GM23338 (cell line): Measurements from ENCODE around the gene TMEM176B. TPM values are rescaled to one million over a fixed set of nuclear protein-coding genes. Genes with fewer than 3 reads are reported as not detected.

Experiments used
- ATAC-seq: fragments of 200-7000 bp; cut with Tn5 transposase; 3 replicates; pipeline ENCODE4 v1.9.1; 2020
- DNase-seq: peaks from one replicate; pipeline ENCODE4 v3.0.0-alpha.2; 2015; ENCODE audit warnings: low spot score
- H2AFZ ChIP-seq: fragments of 200-600 bp; sonication (generic); 2 replicates; pipeline ENCODE4 v1.8.0; 2016; ENCODE audit warnings: antibody characterized with exemption, mild to moderate bottlenecking, moderate library complexity
- H3F3A ChIP-seq: fragments of 200-600 bp; sonication (generic); replicated peaks from 2 replicates; pipeline ENCODE4 v1.8.0; 2017; ENCODE audit warnings: antibody characterized with exemption, mixed run types, low read depth
- H3K27ac ChIP-seq: fragments of 200-600 bp; sonication (generic); 2 replicates; pipeline ENCODE4 v1.6.1; 2016; ENCODE audit warnings: low read depth
- H3K27me3 ChIP-seq: fragments of 200-600 bp; sonication (generic); 2 replicates; pipeline ENCODE4 v1.8.0; 2016; ENCODE audit warnings: mild to moderate bottlenecking, mixed run types, moderate library complexity; ENCODE audit not compliant: insufficient read depth
- H3K36me3 ChIP-seq: fragments of 200-600 bp; sonication (generic); 2 replicates; pipeline ENCODE4 v1.8.0; 2016; ENCODE audit warnings: mild to moderate bottlenecking; ENCODE audit not compliant: insufficient read depth
- H3K4me1 ChIP-seq: fragments of 200-600 bp; sonication (generic); 2 replicates; pipeline ENCODE4 v1.8.0; 2016; ENCODE audit warnings: mild to moderate bottlenecking, moderate library complexity; ENCODE audit not compliant: insufficient read depth
- H3K4me2 ChIP-seq: fragments of 200-600 bp; sonication (generic); 2 replicates; pipeline ENCODE4 v1.7.1; 2017; ENCODE audit warnings: mixed run types
- H3K4me3 ChIP-seq: fragments of 200-600 bp; sonication (generic); 2 replicates; pipeline ENCODE4 v1.6.1; 2016; ENCODE audit warnings: mixed run types
- H3K79me2 ChIP-seq: fragments of 200-600 bp; sonication (generic); replicated peaks from 2 replicates; pipeline ENCODE4 v1.8.0; 2017; ENCODE audit warnings: mild to moderate bottlenecking; ENCODE audit not compliant: insufficient read depth
- H3K9me2 ChIP-seq: fragments of 200-600 bp; sonication (generic); 2 replicates; pipeline ENCODE4 v1.8.0; 2017; ENCODE audit not compliant: insufficient read depth
- H4K20me1 ChIP-seq: fragments of 200-600 bp; sonication (generic); replicated peaks from 2 replicates; pipeline ENCODE4 v1.8.0; 2017; ENCODE audit warnings: mild to moderate bottlenecking; ENCODE audit not compliant: insufficient read depth
- H3K27ac Mint-ChIP-seq: 2 replicates; pipeline ENCODE4 v1.8.0; 2020; ENCODE audit warnings: inconsistent platforms, mild to moderate bottlenecking, moderate library complexity, mixed read lengths
- H3K27me3 Mint-ChIP-seq: 3 replicates; pipeline ENCODE4 v1.8.0; 2022; ENCODE audit warnings: low read depth, mild to moderate bottlenecking, moderate library complexity, mixed read lengths, inconsistent platforms; ENCODE audit not compliant: insufficient read depth, poor library complexity
- H3K36me3 Mint-ChIP-seq: 3 replicates; pipeline ENCODE4 v1.8.0; 2021; ENCODE audit warnings: low read depth, mild to moderate bottlenecking, inconsistent platforms, moderate library complexity, mixed read lengths
- H3K4me1 Mint-ChIP-seq: 3 replicates; pipeline ENCODE4 v1.8.0; 2020; ENCODE audit warnings: mild to moderate bottlenecking, inconsistent platforms, mixed read lengths
- H3K4me3 Mint-ChIP-seq: 3 replicates; pipeline ENCODE4 v1.8.0; 2021; ENCODE audit warnings: moderate library complexity, mild to moderate bottlenecking, inconsistent platforms, mixed read lengths
- H3K9me3 Mint-ChIP-seq: 3 replicates; pipeline ENCODE4 v1.8.0; 2020; ENCODE audit warnings: moderate library complexity, mild to moderate bottlenecking, inconsistent platforms, mixed read lengths
- CREB1 ChIP-seq: fragments of 250-450 bp; sonication (Bioruptor Pico); IDR thresholded peaks from 2 replicates; pipeline ENCODE4 v1.5.0; 2020; ENCODE audit warnings: low read depth, mild to moderate bottlenecking, moderate library complexity
- CTCF ChIP-seq, 2 experiments: fragments of 200-600 bp in 1 of 2; sonication (generic) in 1 of 2; conservative IDR thresholded peaks; 2 replicates each; pipeline versions ENCODE4 v1.5.1 to v1.6.1; 2016 to 2017; ENCODE audit warnings: antibody characterized with exemption in 2 of 2, low read depth in 2 of 2, mild to moderate bottlenecking in 2 of 2, moderate library complexity in 1 of 2
- EZH2 ChIP-seq: fragments of 200-600 bp; sonication (generic); IDR thresholded peaks from one replicate; pipeline ENCODE4 v1.8.0; 2017; ENCODE audit warnings: antibody characterized with exemption, mild to moderate bottlenecking, low read depth; ENCODE audit not compliant: unreplicated experiment
- EZH2phosphoT487 ChIP-seq: fragments of 200-600 bp; sonication (generic); IDR thresholded peaks from one replicate; pipeline ENCODE4 v1.8.1; 2018; ENCODE audit warnings: antibody characterized with exemption; ENCODE audit not compliant: unreplicated experiment
- JUNB ChIP-seq: IDR thresholded peaks from one replicate; pipeline ENCODE4 v1.6.1; 2016; ENCODE audit warnings: antibody characterized with exemption; ENCODE audit not compliant: unreplicated experiment
- POLR2AphosphoS5 ChIP-seq: IDR thresholded peaks from 2 replicates; pipeline ENCODE4 v1.6.1; 2016; ENCODE audit warnings: antibody characterized with exemption, low read depth
- REST ChIP-seq: IDR thresholded peaks from one replicate; pipeline ENCODE4 v1.6.1; 2018; ENCODE audit warnings: antibody characterized with exemption; ENCODE audit not compliant: unreplicated experiment
- STAT1 ChIP-seq: IDR thresholded peaks from one replicate; pipeline ENCODE4 v1.6.1; 2016; ENCODE audit warnings: antibody characterized with exemption; ENCODE audit not compliant: unreplicated experiment
- ZNF114 ChIP-seq: fragments of 250-450 bp; sonication (Bioruptor Pico); IDR thresholded peaks from 2 replicates; pipeline ENCODE4 v1.5.0; 2020; ENCODE audit warnings: mild to moderate bottlenecking, moderate library complexity
- polyA plus RNA-seq: library from polyadenylated mRNA; unstranded; fragments of >200 nt; fragmentation: Nextera tagmentation; extraction: Ambion mirVana; gene quantifications from 2 replicates; pipeline ENCODE4 v1.2.1, GENCODE V29; 2016
- total RNA-seq: library from RNA; depleted of rRNA; stranded (reverse); fragments of >200 nt; shearing (Covaris generic); gene quantifications from 2 replicates; pipeline ENCODE4 v1.2.3, GENCODE V29; 2014

Gene TMEM176B
- total and polyA plus RNA-seq, 2 experiments from 2014 or later: 0.35 to 0.42 TPM

- Histone ChIP-seq H3K36me3 (no peaks in the 10 kb centered on the region), H3K27ac (no peak overlapping the region), H2AFZ (no peak overlapping the region), H3K27me3 (no peaks in the 10 kb centered on the region), H3K4me1 (peaks cover 3% of the 10 kb centered on the region; the same call in 1 of the 2 replicates), H3F3A (no peaks in the 10 kb centered on the region), H3K9me2 (no peaks in the 10 kb centered on the region), H4K20me1 (no peaks in the 10 kb centered on the region), H3K79me2 (no peaks in the 10 kb centered on the region), H3K4me2 (no peak overlapping the region), H3K4me3 (no peak overlapping the region)
- Mint-ChIP-seq H3K27me3 (peaks cover 8% of the 10 kb centered on the region), H3K4me1 (peaks cover 5% of the 10 kb centered on the region; the same call in 2 of the 3 replicates), H3K36me3 (no peaks in the 10 kb centered on the region), H3K27ac (no peak overlapping the region), H3K9me3 (no peaks in the 10 kb centered on the region), H3K4me3 (no peak overlapping the region)
- TF ChIP-seq CREB1 (CRISPR knock-in tag): no peak
- TF ChIP-seq EZH2: no peak
- TF ChIP-seq REST: no peak
- no peak for TF ChIP-seq ZNF114 (CRISPR knock-in tag)
- TF ChIP-seq EZH2phosphoT487: no peak
- TF ChIP-seq JUNB: no peak
- no peak for ATAC-seq
- DNase-seq: no peak
Observed at GRCh38 chr7:150849204-150849775, 49.1 kb upstream of the TMEM176B start.

- no peak for ATAC-seq
- H3K79me2 ChIP-seq: no peaks in the 10 kb centered on the region
- TF ChIP-seq JUNB (no peak), EZH2phosphoT487 (no peak), POLR2AphosphoS5 (no peak), EZH2 (no peak), ZNF114 (CRISPR knock-in tag) (no peak), CREB1 (CRISPR knock-in tag) (no peak), CTCF (conservative IDR thresholded peaks at IDR 0.05; ENCODE audit: low read depth in 2 of 2) (no peak), STAT1 (no peak)
Observed at GRCh38 chr7:150848561-150849115, 48.5 kb upstream of the TMEM176B start.

More at GRCh38 chr7:150848561-150849115, 48.5 kb upstream of the TMEM176B start:
- Mint-ChIP-seq H3K27me3 (peaks cover 8% of the 10 kb centered on the region), H3K4me1 (peaks cover 5% of the 10 kb centered on the region; the same call in 2 of the 3 replicates), H3K4me3 (no peak overlapping the region), H3K9me3 (no peaks in the 10 kb centered on the region), H3K27ac (no peak overlapping the region), H3K36me3 (no peaks in the 10 kb centered on the region)
- no peaks in the 10 kb centered on the region for H3F3A ChIP-seq
- peaks cover 3% of the 10 kb centered on the region; the same call in 1 of the 2 replicates for H3K4me1 ChIP-seq
- no peak overlapping the region for H3K4me3 ChIP-seq
- no peak overlapping the region for H3K4me2 ChIP-seq
- no peaks in the 10 kb centered on the region for H3K9me2 ChIP-seq
- H4K20me1 ChIP-seq: no peaks in the 10 kb centered on the region
- H3K27me3 ChIP-seq: no peaks in the 10 kb centered on the region
- no peak for DNase-seq
- H3K27ac ChIP-seq: no peak overlapping the region
- no peaks in the 10 kb centered on the region for H3K36me3 ChIP-seq
- no peak overlapping the region for H2AFZ ChIP-seq
